HEK293 (cell line): ENCODE data around the gene CERS4.

Experiments
- TCF7L2 ChIP-seq: IDR thresholded peaks from 2 replicates; pipeline ENCODE4 v1.6.1; 2011; ENCODE audit warnings: low read depth, mild to moderate bottlenecking, inconsistent platforms, low read length, moderate library complexity, borderline replicate concordance
- TF ChIP-seq, protein P1 (sequence below): fragments of 450-650 bp; formaldehyde crosslinking; IDR thresholded peaks from 2 replicates; pipeline ENCODE4 v1.5.1; 2016; ENCODE audit warnings: missing biosample characterization, missing genetic modification characterization, low read depth
- TF ChIP-seq, protein P2 (sequence below): fragments of 450-650 bp; formaldehyde crosslinking; IDR thresholded peaks from 2 replicates; pipeline ENCODE4 v1.5.1; 2016; ENCODE audit warnings: missing biosample characterization, missing genetic modification characterization, low read depth
- TF ChIP-seq, protein P3 (sequence below): fragments of 450-650 bp; formaldehyde crosslinking; IDR thresholded peaks from 2 replicates; pipeline ENCODE4 v1.5.1; 2017; ENCODE audit warnings: missing biosample characterization, missing genetic modification characterization
- TF ChIP-seq, protein P4 (sequence below): fragments of 450-650 bp; formaldehyde crosslinking; IDR thresholded peaks from 2 replicates; pipeline ENCODE4 v1.5.1; 2016; ENCODE audit warnings: missing biosample characterization, missing genetic modification characterization

DNA sequence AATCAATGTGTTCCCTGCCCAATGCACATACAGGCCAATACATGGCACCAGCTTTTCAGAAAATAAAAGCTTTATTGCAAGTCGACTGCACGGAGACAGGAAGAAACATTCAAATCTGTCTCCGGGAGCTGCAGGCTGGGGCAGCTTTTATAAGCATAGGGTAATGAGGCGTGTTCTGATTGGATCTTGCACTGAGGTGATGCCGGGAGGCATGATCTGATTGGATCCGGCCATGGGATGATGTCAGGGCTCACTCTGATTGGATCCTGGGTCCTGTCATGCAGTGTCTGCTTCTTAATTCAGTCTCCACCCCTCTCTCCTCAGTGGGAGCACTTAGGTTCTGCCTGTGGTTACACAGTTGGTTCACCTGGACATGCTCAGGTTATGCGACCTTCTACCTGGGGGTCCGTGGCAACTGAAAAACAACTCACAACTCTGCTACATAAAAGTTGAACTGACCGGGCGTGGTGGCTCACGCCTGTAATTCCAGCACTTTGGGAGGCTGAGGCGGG is 48.0 kb upstream of the CERS4 start:
- TF ChIP-seq, protein P1, sequence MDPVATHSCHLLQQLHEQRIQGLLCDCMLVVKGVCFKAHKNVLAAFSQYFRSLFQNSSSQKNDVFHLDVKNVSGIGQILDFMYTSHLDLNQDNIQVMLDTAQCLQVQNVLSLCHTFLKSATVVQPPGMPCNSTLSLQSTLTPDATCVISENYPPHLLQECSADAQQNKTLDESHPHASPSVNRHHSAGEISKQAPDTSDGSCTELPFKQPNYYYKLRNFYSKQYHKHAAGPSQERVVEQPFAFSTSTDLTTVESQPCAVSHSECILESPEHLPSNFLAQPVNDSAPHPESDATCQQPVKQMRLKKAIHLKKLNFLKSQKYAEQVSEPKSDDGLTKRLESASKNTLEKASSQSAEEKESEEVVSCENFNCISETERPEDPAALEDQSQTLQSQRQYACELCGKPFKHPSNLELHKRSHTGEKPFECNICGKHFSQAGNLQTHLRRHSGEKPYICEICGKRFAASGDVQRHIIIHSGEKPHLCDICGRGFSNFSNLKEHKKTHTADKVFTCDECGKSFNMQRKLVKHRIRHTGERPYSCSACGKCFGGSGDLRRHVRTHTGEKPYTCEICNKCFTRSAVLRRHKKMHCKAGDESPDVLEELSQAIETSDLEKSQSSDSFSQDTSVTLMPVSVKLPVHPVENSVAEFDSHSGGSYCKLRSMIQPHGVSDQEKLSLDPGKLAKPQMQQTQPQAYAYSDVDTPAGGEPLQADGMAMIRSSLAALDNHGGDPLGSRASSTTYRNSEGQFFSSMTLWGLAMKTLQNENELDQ (tag by site-specific recombination), result no peak
- TF ChIP-seq, protein P2, sequence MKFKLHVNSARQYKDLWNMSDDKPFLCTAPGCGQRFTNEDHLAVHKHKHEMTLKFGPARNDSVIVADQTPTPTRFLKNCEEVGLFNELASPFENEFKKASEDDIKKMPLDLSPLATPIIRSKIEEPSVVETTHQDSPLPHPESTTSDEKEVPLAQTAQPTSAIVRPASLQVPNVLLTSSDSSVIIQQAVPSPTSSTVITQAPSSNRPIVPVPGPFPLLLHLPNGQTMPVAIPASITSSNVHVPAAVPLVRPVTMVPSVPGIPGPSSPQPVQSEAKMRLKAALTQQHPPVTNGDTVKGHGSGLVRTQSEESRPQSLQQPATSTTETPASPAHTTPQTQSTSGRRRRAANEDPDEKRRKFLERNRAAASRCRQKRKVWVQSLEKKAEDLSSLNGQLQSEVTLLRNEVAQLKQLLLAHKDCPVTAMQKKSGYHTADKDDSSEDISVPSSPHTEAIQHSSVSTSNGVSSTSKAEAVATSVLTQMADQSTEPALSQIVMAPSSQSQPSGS, result no peak
- TF ChIP-seq TCF7L2, result no peak
- TF ChIP-seq, protein P3, sequence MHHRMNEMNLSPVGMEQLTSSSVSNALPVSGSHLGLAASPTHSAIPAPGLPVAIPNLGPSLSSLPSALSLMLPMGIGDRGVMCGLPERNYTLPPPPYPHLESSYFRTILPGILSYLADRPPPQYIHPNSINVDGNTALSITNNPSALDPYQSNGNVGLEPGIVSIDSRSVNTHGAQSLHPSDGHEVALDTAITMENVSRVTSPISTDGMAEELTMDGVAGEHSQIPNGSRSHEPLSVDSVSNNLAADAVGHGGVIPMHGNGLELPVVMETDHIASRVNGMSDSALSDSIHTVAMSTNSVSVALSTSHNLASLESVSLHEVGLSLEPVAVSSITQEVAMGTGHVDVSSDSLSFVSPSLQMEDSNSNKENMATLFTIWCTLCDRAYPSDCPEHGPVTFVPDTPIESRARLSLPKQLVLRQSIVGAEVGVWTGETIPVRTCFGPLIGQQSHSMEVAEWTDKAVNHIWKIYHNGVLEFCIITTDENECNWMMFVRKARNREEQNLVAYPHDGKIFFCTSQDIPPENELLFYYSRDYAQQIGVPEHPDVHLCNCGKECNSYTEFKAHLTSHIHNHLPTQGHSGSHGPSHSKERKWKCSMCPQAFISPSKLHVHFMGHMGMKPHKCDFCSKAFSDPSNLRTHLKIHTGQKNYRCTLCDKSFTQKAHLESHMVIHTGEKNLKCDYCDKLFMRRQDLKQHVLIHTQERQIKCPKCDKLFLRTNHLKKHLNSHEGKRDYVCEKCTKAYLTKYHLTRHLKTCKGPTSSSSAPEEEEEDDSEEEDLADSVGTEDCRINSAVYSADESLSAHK (tag by site-specific recombination), result no peak
- TF ChIP-seq, protein P4, sequence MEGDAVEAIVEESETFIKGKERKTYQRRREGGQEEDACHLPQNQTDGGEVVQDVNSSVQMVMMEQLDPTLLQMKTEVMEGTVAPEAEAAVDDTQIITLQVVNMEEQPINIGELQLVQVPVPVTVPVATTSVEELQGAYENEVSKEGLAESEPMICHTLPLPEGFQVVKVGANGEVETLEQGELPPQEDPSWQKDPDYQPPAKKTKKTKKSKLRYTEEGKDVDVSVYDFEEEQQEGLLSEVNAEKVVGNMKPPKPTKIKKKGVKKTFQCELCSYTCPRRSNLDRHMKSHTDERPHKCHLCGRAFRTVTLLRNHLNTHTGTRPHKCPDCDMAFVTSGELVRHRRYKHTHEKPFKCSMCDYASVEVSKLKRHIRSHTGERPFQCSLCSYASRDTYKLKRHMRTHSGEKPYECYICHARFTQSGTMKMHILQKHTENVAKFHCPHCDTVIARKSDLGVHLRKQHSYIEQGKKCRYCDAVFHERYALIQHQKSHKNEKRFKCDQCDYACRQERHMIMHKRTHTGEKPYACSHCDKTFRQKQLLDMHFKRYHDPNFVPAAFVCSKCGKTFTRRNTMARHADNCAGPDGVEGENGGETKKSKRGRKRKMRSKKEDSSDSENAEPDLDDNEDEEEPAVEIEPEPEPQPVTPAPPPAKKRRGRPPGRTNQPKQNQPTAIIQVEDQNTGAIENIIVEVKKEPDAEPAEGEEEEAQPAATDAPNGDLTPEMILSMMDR (tag by site-specific recombination), result no peak
